H1 (cell line): ENCODE measurements around the gene URM1. TPM values are rescaled to one million over a fixed set of nuclear protein-coding genes. Genes with fewer than 3 reads are reported as not detected.

ENCODE experiments used
- BACH1 ChIP-seq: IDR thresholded peaks from 2 replicates; pipeline ENCODE4 v1.6.1; 2012; ENCODE audit warnings: low read length, improper control_type of control experiment
- CBX8 ChIP-seq: fragments of 300-800, 300-1000 bp; sonication (generic); IDR thresholded peaks from 2 replicates; pipeline ENCODE4 v1.7.1; 2016; ENCODE audit warnings: low read depth, low read length, borderline replicate concordance
- CREB1 ChIP-seq: IDR thresholded peaks from 2 replicates; pipeline ENCODE4 v1.6.1; 2012; ENCODE audit warnings: inconsistent platforms
- HDAC2 ChIP-seq, 2 experiments: fragments of 300-600 bp in 1 of 2; sonication (generic) in 1 of 2; IDR thresholded peaks; 2 replicates each; pipeline ENCODE4 v1.6.1; 2011 to 2012; ENCODE audit warnings: low read depth in 2 of 2, low read length in 2 of 2, mild to moderate bottlenecking in 2 of 2, moderate library complexity in 2 of 2, borderline replicate concordance in 1 of 2, inconsistent platforms in 1 of 2
- MAX ChIP-seq: IDR thresholded peaks from 2 replicates; pipeline ENCODE4 v1.6.1; 2012; ENCODE audit warnings: inconsistent platforms
- SIRT6 ChIP-seq: IDR thresholded peaks from one replicate; pipeline ENCODE4 v1.7.1; 2012; ENCODE audit warnings: low read length, inconsistent platforms
- TCF12 ChIP-seq: IDR thresholded peaks from 2 replicates; pipeline ENCODE4 v1.6.1; 2011; ENCODE audit warnings: low read depth, mild to moderate bottlenecking, low read length
- polyA plus RNA-seq, 7 experiments: library from polyadenylated mRNA; depleted of rRNA in 3 of 7; stranded (reverse) in 5 of 7; unstranded in 2 of 7; fragments of >200 nt in 5 of 7; fragments of 200-250 nt in 2 of 7; gene quantifications; 1 replicate in 5 of 7; 2 replicates in 1 of 7; 4 replicates in 1 of 7; pipeline versions ENCODE4 v1.2.1 to v1.2.3, GENCODE V29; 2011 to 2013; ENCODE audit warnings: missing spikeins in 2 of 7, mixed read lengths in 2 of 7
- total RNA-seq: library from RNA; stranded (reverse); fragmentation: NEBNext Ultra II Directional; extraction: Animal tissue kit (Norgen Biotek cat#: 25700); gene quantifications from 2 replicates; pipeline ENCODE4 v1.2.1, GENCODE V29; 2021

The URM1 gene
- total and polyA plus RNA-seq, 2 of the 8 experiments (the other 6 are each of a cell fraction or from before 2014, with no cell fraction given) = 58.3 to 62.3 TPM

GRCh38 chr9:128420060-128420650, 49.0 kb downstream of the URM1 start (continued):
- TF ChIP-seq BACH1 (peak; percentile 92), CBX8 (no peak), HDAC2 (IDR thresholded peaks at IDR 0.05; ENCODE audit: borderline replicate concordance in 1 of 2, low read depth in 2 of 2, low read length in 2 of 2) (peak; percentile 83 to 89; a peak in 1 of 4 replicates), MAX (no peak), SIRT6 (no peak), TCF12 (no peak), CREB1 (peak; percentile 57; the same call in 1 of the 2 replicates)
- TF ChIP-seq, all 59 proteins: peak for 8
